GM18511 (cell line): Measurements from ENCODE around the gene ELP2.
"Not testable (repeated sequence)": the region's sequence is repeated elsewhere in the genome, so short reads cannot be mapped to it uniquely, and the experiment has no call there.

Experiments
- ATAC-seq: cut with Tn5 transposase; IDR thresholded peaks from one replicate; pipeline ENCODE4 v1.9.1; 2021; ENCODE audit warnings: mild to moderate bottlenecking, moderate library complexity; ENCODE audit not compliant: unreplicated experiment

Gene ELP2

GRCh38 chr18:36129300-36130038, at the start of gene ELP2, which contains the start of gene SLC39A6:
TSS of gene ELP2 (plus strand) at chr18:36129899. CDS start at chr18:36129934, 35 bp downstream.
TSS of gene SLC39A6 (minus strand) at chr18:36129340. CDS start at chr18:36127007, 2,333 bp downstream.
- peak; percentile 94 for ATAC-seq

- not testable (repeated sequence) for ATAC-seq
These were observed 48.6 kb upstream of the ELP2 start for GRCh38 chr18:36081118-36081517.

GRCh38 chr18:36083729-36084128, 46.0 kb upstream of the ELP2 start:
- no peak for ATAC-seq

- no peak for ATAC-seq
These were observed 44.5 kb upstream of the ELP2 start for GRCh38 chr18:36085195-36085594.

GRCh38 chr18:36086186-36086585, 43.5 kb upstream of the ELP2 start:
- no peak for ATAC-seq

- ATAC-seq: no peak
These were observed 41.4 kb upstream of the ELP2 start for GRCh38 chr18:36088256-36088655.

GRCh38 chr18:36089001-36089400, 40.7 kb upstream of the ELP2 start:
- ATAC-seq: no peak

GRCh38 chr18:36092116-36092515, 37.6 kb upstream of the ELP2 start:
- ATAC-seq: not testable (repeated sequence)

GRCh38 chr18:36094431-36094830, 35.3 kb upstream of the ELP2 start:
- ATAC-seq: no peak

GRCh38 chr18:36095936-36096519, 33.7 kb upstream of the ELP2 start:
- ATAC-seq: no peak

GRCh38 chr18:36096955-36097354, 32.7 kb upstream of the ELP2 start:
- no peak for ATAC-seq

GRCh38 chr18:36099311-36099710, 30.4 kb upstream of the ELP2 start:
- no peak for ATAC-seq

GRCh38 chr18:36101943-36102342, 27.8 kb upstream of the ELP2 start:
- ATAC-seq: no peak

GRCh38 chr18:36104749-36105148, 24.9 kb upstream of the ELP2 start:
- ATAC-seq: no peak

GRCh38 chr18:36107477-36107876, 22.2 kb upstream of the ELP2 start:
- no peak for ATAC-seq

GRCh38 chr18:36108196-36108595, 21.5 kb upstream of the ELP2 start:
- ATAC-seq: no peak

- ATAC-seq: no peak
These were observed 21.1 kb upstream of the ELP2 start for GRCh38 chr18:36108601-36109000.

- ATAC-seq: no peak
These were observed 20.0 kb upstream of the ELP2 start for GRCh38 chr18:36109737-36110136.

GRCh38 chr18:36112302-36112701, 17.4 kb upstream of the ELP2 start:
- ATAC-seq: no peak

- no peak for ATAC-seq
These were observed 15.4 kb upstream of the ELP2 start for GRCh38 chr18:36114251-36114650.

- ATAC-seq: no peak
These were observed 15.0 kb upstream of the ELP2 start for GRCh38 chr18:36114738-36115137.

- not testable (repeated sequence) for ATAC-seq
These were observed 12.9 kb upstream of the ELP2 start for GRCh38 chr18:36116771-36117170.
